ENCODE results near the gene STK39. TPM values are rescaled to one million over a fixed set of nuclear protein-coding genes. Genes with fewer than 3 reads are reported as not detected.

The STK39 gene
- total and polyA plus RNA-seq, 9 of the 15 experiments (the other 6 are each of a cell fraction or from before 2014, with no cell fraction given), result 0.19 to 0.76 (median 0.51) TPM

DNA sequence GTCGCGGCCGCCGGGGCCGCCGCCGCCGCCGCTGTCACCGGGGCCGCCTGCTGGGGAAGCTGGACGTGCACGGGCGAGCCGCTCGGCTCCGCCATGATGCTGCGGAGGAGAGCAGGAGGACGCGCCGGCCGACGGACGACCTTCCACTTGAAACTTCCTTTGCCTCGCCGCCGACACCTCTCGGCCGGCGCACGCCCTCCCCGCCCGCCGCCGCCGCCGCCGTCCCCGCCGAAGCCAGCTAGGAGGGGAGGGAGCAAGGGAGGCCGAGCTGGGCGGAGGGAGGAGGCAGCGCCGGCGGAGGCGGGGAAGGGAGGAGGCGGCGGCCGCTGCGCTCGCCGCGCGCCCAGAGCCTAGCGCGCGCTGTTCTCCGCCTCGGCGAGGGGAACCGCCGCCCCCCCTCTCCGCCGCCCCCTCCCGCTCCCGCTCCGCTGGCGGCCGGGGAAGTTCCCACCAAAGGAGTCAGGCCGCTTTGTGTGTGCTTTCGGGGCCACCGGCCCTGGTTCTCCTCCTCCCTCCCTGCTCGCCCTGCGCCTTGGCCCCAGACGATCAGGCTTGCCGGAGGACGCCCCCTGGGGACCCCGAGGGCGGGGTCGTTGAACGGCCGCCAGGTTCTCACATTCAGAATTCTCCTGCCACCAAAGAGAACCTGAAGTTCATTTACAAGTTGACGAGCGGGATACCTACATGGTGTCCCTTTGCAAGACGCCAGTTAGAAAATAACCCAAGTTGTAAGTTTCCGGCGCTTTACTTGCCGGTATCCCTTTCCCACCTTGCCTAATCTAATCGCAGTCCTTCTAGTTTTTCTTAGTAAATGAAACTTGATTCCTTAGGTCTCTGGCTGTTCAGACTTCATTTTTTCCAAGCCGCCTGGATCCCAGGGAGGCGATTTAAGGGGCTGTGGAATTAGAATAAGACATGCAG, at the start of gene STK39 (continued):
- TF ChIP-seq ARID3B (CRISPR knock-in tag; IDR thresholded peaks at IDR 0.05; ENCODE audit: borderline replicate concordance) (no peak), NCOA2 (IDR thresholded peaks at IDR 0.05; ENCODE audit: partially characterized antibody in 2 of 2) (no peak), ZNF699 (CRISPR knock-in tag; IDR thresholded peaks at IDR 0.05; ENCODE audit: insufficient replicate concordance) (no peak), RNF2 (IDR thresholded peaks at IDR 0.05) (no peak), SP1 (CRISPR knock-in tag; IDR thresholded peaks at IDR 0.05) (no peak), MAZ (CRISPR knock-in tag; conservative IDR thresholded peaks at IDR 0.05 in 1 of 2, IDR thresholded peaks at IDR 0.05 in 1 of 2) (peak; percentile 15 to 81; a peak in 3 of 4 replicates), TCFL5 (CRISPR knock-in tag; conservative IDR thresholded peaks at IDR 0.05) (no peak), UBTF (IDR thresholded peaks at IDR 0.05; ENCODE audit: borderline replicate concordance in 1 of 2, low read depth in 2 of 2, low read length in 2 of 2) (peak; percentile 83 to 85; a peak in 3 of 4 replicates), ZNF324 (CRISPR knock-in tag; IDR thresholded peaks at IDR 0.05) (no peak), ZNF253 (CRISPR knock-in tag; conservative IDR thresholded peaks at IDR 0.05) (no peak), ZBTB9 (CRISPR knock-in tag; IDR thresholded peaks at IDR 0.05) (peak; percentile 45; the same call in 1 of the 2 replicates), PHTF2 (CRISPR knock-in tag; IDR thresholded peaks at IDR 0.05) (no peak)
- TF ChIP-seq, protein P1, sequence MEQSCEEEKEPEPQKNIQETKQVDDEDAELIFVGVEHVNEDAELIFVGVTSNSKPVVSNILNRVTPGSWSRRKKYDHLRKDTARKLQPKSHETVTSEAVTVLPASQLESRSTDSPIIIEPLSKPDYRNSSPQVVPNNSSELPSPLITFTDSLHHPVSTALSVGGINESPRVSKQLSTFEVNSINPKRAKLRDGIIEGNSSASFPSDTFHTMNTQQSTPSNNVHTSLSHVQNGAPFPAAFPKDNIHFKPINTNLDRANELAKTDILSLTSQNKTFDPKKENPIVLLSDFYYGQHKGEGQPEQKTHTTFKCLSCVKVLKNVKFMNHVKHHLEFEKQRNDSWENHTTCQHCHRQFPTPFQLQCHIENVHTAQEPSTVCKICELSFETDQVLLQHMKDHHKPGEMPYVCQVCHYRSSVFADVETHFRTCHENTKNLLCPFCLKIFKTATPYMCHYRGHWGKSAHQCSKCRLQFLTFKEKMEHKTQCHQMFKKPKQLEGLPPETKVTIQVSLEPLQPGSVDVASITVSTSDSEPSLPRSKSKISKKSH (CRISPR knock-in tag; IDR thresholded peaks at IDR 0.05), result no peak

All from K562 (cell line).